Gastroesophageal sphincter (tissue), 3 donors: ENCODE results near the gene FAM53B.

ENCODE experiments used
- CTCF ChIP-seq, 4 experiments: fragments of 200-600 bp in 2 of 4; fragments of 450-650 bp in 2 of 4; sonication (generic) in 1 of 4; IDR thresholded peaks; one replicate each; pipeline ENCODE4 v1.5.1; 2017 to 2019; ENCODE audit warnings: antibody characterized with exemption in 4 of 4, mild to moderate bottlenecking in 2 of 4, moderate library complexity in 2 of 4
- POLR2A ChIP-seq, 2 donors: fragments of 450-650 bp; IDR thresholded peaks; one replicate each; pipeline ENCODE4 v1.6.1; 2017; ENCODE audit warnings: antibody characterized with exemption in 2 of 2, mild to moderate bottlenecking in 2 of 2, moderate library complexity in 1 of 2
- POLR2AphosphoS5 ChIP-seq: sonication (generic); formaldehyde crosslinking; IDR thresholded peaks from one replicate; pipeline ENCODE4 v1.6.1; 2017; ENCODE audit warnings: antibody characterized with exemption

- TF ChIP-seq CTCF (IDR thresholded peaks at IDR 0.05) = peak in 1 of 4 experiments; percentile 16
- TF ChIP-seq POLR2AphosphoS5 = no peak
- TF ChIP-seq POLR2A (IDR thresholded peaks at IDR 0.05) = no peak
Measured at GRCh38 chr10:124612611-124613498, 131.3 kb downstream of the FAM53B start.
